Omental fat pad (tissue), 4 donors: ENCODE results near the gene MSH5. TPM values are rescaled to one million over a fixed set of nuclear protein-coding genes. Genes with fewer than 3 reads are reported as not detected.

Source experiments
- ATAC-seq: fragments of 150-250 bp; one replicate; pipeline ENCODE4 v1.9.1; 2016; ENCODE audit warnings: mild to moderate bottlenecking, moderate library complexity; ENCODE audit not compliant: low FRiP score
- DNase-seq: peaks from one replicate; pipeline ENCODE4 v3.0.0-alpha.2; 2019; ENCODE audit warnings: low spot score
- CTCF ChIP-seq, 3 donors: fragments of 450-650 bp; IDR thresholded peaks; one replicate each; pipeline ENCODE4 v1.5.1; 2016 to 2017; ENCODE audit warnings: antibody characterized with exemption in 3 of 3, mild to moderate bottlenecking in 3 of 3, moderate library complexity in 2 of 3
- total RNA-seq, 4 donors: library from RNA; depleted of rRNA; stranded (reverse); fragments of >200 nt; gene quantifications; one replicate each; pipeline ENCODE4 v1.1.0, GENCODE V29; 2016

The MSH5 gene
- total RNA-seq, 4 donors from 2014 or later: 5.4 to 17.0 (median 7.3) TPM

GRCh38 chr6:31778999-31779885 is 39.4 kb downstream of the MSH5 start:
- DNase-seq (no peak), ATAC-seq (no peak)
- no peak for TF ChIP-seq CTCF (IDR thresholded peaks at IDR 0.05)

- no peak for DNase-seq
- ATAC-seq: no peak
- no peak for TF ChIP-seq CTCF (IDR thresholded peaks at IDR 0.05)
Measured at GRCh38 chr6:31779908-31780307, 40.1 kb downstream of the MSH5 start.

- TF ChIP-seq CTCF (IDR thresholded peaks at IDR 0.05): no peak
- no peak for ATAC-seq
- no peak for DNase-seq
Measured at GRCh38 chr6:31780507-31781243, 40.9 kb downstream of the MSH5 start.

GRCh38 chr6:31781244-31782125 is 41.7 kb downstream of the MSH5 start:
- no peak for ATAC-seq

GRCh38 chr6:31782126-31782855 is 42.5 kb downstream of the MSH5 start:
- no peak for TF ChIP-seq CTCF (IDR thresholded peaks at IDR 0.05)
- no peak for ATAC-seq
- no peak for DNase-seq

More at GRCh38 chr6:31781244-31782125, 41.7 kb downstream of the MSH5 start:
- no peak for DNase-seq
- no peak for TF ChIP-seq CTCF (IDR thresholded peaks at IDR 0.05)
